Mucosa of gallbladder (tissue), 1 donor: ENCODE results near the gene COA8. TPM values are rescaled to one million over a fixed set of nuclear protein-coding genes. Genes with fewer than 3 reads are reported as not detected.
A peak's percentile ranks its signal among the peaks of the same experiment; 100 is the strongest.

Experiments used
- DNase-seq: peaks from one replicate; pipeline ENCODE4 v3.0.0-alpha.2; 2020; ENCODE audit warnings: low spot score
- total RNA-seq: library from RNA; stranded (reverse); gene quantifications from one replicate; pipeline ENCODE4 v1.2.1, GENCODE V29; 2021
- donor health status: DM: no; HTN: no; CAD: no.

Gene COA8
- total RNA-seq, 1 donor from 2014 or later: 33.7 TPM

DNA sequence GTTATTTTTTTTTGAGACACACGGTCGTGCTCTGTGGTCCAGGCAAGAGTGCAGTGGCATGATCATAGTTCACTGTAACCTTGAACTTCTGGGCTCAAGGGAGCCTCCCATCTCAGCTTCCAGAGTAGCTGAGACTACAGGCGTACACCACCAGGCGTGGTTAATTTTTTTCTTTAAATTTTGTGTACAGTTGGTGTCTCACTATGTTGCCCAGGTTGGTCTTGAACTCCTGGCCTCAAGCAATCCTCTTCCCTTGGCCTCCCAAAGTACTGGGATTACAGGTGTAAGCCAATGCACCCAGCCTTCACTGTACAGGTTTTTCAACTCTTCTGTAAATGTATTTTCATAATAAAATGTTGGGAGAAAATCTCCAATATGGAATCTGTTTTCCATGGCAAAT lies 60.5 kb downstream of the COA8 start:
- DNase-seq: no peak

DNA sequence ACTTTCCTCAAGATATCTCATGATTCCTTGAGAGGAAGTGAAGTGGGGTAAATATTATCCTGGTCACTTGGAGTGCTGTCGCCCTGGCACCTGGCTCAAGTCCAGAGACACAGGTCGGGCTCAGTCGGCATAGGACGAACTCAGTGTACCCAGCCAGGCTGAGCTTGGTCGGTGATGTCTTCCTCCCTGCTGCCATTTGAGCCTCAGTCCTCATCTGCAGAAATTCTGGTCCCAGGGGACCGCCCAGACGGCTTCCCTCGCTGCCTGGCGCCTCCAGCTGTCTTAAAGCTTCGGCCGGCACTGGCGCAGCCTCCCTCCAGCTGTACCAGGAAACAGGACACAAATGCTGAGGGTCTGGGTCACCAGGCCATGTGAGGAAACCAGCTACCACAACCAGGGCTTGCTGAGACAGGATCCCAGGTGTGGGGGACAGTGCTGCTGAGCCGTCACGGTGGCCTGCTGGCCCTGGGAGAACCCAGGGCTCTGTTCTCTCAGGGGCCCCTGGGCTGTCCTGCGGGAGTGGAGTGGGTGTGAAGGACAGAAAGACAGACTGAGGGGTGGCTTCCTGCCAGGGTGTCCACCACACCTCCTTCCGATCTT lies 61.2 kb downstream of the COA8 start:
- no peak for DNase-seq

DNA sequence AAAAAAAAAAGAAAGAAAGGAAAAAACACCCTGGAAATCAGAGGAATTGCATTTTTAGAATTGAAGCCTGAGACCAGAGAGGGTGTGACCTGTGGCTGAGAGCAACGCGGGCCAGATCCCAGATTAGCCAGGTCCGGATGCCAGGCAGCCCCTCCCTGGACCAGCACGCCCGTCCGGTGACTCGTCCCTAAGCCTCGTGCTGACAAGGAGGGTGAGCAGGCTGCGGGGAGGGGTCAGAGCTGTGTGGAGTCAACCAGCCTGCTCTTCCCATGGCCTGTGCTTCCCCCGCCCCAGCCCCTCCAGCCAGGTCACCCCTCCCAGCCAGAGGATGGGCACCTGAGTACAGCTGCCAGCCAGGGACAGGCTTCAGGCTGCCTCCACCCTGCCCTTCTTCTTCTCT lies 62.1 kb downstream of the COA8 start:
- peak; percentile 43 for DNase-seq

DNA sequence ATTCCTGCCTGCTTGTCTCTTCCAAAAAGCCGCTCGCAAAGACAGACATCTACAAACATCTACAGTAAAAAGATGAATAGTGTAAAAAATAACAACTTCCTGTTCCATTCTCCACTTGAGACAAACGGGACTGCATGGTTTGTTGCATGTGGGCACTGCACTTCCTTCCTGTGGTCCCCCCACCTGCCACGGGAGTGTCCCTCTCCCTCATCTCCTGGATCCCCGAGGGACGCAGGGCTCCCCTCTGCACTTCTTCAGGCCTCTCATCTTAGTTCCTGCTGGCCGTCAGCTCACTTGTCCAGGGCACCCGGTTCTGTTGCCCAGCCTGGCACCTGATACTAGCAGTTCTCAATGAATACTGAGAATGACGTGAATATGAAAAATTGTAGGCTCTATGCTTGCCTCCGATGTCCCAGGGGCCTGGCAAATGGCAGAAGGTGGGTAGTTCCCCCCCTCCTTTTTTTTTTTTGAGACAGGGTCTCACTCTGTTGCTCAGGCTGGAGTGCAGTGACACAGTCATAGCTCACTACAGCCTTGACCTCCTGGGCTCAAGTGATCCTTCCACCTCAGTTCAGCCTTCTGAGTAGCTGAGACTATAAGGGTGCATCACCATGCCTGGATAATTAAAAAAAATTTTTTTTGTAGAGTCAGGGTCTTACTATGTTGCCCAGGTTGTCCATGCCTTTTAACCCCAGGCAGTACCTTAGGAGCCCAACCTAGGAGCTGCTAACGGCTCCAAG lies 62.8 kb downstream of the COA8 start:
- DNase-seq: no peak

DNA sequence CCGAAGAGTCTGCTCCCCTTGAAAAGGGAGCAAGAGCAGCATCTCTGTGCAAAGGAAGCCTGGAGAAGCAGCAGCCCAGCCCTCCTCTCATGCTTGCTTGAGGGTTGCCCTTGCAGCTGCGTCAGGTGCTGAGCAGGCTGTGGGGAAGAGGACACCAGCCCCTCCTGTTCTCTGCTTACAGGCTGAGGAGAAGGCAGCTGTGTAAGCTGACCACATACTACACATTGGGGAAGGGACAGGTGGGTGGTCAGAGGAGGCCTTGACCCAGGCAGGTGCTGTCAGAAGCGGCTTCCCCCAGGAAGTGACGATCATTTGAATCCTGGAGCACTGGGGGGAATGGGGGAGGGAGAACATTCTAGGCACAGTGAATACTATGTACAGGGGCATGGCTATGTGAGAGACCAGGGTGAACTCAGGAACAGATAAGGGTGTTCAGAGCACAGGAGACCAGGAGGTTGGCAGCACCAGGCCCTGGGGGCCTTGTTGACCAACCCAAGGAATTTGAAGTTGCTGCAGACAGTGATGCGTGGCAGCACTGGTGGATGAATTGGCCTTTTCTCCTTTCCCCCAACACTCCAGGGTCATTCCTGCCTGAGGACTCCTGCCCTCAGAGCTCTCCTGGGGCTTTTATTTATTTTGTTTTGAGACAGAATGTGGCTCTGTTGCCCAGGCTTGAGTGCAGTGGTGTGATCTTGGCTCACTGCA lies 63.5 kb downstream of the COA8 start:
- no peak for DNase-seq

DNA sequence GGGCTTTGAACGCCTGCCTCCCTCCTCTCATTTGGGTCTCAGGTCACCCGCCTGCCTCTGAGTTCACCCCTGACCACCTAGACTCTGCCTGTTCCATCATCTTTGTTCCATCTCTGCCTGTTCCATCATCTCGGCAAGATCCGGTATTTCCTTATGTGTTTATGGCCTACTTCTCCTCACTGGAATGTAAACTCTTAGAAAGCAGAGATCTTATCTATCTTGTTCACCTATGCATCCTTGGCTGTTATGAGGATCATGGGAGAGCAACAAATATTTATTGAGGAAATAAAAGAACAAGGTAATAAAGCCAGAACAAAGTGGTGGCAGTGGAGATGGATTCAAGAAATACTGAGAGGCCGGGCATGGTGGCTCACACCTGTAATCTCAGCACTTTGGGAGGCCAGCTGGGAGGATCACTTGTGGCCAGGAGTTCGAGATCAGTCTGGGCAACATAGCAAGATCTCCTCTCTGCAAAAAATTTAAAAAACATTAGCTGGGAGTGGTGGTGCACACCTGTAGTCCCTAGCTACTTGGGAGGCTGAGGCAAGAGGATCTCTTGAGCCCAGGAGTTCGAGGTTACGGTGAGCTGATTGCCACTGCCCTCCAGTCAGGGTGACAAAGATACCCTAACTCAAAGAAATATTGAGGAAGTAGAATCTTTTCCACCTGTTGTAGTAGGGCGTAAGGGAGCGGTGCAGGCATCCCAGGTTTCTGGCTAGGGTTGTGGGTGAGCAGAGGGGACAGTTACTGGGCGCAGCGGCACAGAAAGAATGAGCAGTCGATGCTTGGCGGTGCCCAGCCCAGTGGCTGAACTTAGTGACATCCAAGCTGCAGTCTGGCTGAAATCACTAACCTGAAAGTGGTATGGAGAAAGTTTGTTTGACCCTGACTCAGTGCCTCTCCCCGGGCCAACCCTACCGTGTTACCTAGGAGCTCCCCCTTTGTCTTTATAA lies 64.6 kb downstream of the COA8 start:
- no peak for DNase-seq

DNA sequence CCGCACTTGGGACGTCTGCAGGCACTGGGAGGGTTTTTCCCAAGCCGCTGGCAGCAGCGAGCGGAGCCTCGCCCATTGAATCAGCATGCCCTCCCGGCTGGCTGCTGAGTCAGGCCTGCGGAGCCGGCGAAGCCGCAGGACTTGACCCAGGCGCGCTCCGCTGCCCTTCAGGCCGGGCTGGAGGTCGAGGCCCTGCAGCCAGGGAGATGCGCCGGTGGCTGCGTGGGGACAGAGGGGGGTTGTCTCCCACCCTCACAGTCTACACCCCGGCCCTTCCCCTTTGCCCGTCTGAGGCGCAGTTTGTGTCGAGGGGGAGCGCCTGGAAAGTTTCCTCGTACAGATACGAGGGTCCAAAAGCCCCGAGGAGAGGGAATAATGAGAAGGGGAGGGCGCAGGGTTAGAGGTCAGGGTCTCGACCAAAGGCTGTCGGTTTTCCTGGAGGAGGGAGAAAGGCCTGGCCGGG lies 65.5 kb downstream of the COA8 start:
- DNase-seq: peak; percentile 51

DNA sequence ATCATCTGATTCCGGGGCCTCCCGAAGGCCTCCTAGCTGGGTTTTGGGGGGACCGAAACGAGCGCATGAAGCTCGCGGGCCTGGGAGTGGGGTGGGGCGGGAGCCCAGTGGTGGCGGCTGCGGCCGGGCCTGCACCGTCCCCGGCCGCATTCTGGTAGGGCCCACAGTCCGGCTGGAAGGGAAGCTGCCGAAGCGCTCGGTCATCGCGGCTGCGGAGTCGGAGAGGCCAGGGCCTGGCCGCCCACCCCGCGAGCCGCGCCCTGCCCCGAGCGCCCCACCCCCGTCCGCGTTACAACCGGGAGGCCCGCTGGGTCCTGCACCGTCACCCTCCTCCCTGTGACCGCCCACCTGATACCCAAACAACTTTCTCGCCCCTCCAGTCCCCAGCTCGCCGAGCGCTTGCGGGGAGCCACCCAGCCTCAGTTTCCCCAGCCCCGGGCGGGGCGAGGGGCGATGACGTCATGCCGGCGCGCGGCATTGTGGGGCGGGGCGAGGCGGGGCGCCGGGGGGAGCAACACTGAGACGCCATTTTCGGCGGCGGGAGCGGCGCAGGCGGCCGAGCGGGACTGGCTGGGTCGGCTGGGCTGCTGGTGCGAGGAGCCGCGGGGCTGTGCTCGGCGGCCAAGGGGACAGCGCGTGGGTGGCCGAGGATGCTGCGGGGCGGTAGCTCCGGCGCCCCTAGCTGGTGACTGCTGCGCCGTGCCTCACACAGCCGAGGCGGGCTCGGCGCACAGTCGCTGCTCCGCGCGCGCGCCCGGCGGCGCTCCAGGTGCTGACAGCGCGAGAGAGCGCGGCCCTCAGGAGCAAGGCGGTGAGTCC lies 66.1 kb downstream of the COA8 start, which contains the start of gene KLC1:
Gene KLC1 (plus strand): TSS at position 528 of the 819 bp plus-strand sequence. CDS start 25,354 bp downstream, outside the sequence.
- DNase-seq: peak; percentile 81

DNA sequence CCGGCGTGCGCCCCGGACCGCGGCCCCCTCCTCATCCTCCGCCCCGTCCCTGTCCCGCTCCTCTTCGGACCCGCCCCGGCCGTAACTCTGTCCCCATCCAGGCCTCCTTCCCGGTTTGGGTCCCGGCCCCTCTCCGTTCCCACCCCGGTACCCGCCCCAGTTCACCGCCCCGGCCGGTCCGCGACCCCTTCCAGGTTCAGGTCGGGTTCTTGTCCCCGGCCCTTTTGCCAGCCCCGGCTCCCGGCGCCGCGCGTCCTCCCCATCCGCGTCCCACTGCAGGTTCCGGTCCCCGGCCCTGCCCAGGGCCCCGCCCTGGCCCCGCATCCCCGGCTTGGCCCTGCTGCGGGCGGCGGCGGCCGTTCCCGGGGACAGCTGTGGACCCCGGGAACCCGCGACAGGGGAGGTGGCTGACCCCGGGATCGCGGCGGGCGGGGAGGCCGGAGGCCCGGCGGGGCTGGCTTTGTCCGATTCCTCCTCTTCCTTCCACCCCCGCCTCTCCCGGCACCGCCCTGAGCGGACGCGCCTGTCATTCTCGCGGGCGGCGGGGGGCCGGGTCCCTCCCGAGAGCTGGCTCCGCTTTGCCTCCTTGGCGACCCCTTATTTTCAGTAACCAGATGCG lies 66.9 kb downstream of the COA8 start:
- DNase-seq: peak; percentile 36

DNA sequence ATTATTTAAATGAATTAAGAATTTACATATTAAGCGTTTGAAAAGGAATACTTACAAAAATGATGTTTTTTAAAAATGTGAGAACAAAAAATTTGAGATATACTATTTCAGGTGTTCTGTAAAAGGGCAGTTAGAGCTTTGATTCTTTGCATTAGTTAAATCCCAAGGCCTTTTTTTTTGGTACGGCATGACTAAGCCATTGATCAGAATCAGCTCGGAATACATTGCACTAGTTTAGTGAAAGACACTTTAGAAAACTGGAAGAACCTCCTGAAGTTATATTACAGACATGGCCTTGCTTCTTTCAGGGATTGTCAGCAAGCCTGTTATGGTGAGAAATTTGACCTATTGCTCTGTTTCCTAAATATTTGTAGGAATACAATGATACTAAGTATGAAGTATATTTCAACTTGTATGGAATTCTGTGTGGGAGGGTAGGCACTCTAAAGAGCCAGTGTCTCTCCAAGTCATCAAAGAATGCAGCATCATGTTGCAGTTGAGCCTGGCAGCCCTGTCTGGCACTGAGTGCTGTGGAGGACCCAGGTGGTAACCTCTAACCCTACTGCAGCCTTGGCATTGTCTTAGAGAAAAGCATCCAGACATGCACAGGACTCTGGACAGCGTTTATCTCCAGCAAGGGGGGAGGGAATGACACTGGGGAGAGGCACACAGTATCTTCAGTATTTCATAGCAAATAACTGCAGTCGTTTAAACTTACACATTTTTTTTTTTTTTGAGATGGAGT lies 67.8 kb downstream of the COA8 start:
- no peak for DNase-seq

DNA sequence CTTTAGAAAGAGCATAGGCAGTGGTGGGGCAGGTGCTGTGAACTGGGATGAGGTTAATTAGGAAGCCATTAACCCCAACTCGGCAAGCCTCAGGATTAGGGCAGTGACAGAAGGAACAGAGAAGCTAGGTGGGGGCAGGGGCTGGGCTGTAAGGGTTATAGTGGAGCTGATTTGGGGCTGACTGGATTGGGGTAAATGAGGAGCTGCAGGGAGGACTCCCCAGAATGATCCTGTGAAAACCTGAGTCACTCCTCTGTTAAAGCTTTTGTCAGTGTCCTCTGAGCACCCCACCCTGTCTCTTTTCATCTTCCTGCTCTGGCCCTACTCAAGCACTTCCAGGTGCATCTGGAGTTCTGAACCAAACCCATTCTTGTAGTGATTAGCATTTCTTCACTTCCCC lies 70.6 kb downstream of the COA8 start:
- DNase-seq: no peak

DNA sequence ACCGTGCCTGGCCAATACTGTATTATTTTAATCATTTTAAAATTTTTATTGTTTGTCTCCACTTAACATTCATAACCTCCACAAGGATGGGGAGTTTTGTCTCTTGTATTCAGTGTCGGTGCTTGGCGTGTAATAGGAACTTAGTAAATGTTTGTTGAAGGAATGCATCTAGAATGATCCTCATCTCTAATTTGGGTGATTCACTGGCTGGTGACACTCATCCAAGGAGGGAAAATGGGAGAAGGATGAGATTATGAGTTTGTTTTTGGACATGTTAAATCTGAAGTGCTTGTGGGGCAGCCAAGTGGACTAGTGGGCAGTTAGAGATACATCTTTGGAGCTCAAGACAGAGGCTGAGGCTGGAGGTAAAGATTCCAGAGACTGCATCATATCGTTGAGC lies 71.4 kb downstream of the COA8 start:
- DNase-seq: no peak

DNA sequence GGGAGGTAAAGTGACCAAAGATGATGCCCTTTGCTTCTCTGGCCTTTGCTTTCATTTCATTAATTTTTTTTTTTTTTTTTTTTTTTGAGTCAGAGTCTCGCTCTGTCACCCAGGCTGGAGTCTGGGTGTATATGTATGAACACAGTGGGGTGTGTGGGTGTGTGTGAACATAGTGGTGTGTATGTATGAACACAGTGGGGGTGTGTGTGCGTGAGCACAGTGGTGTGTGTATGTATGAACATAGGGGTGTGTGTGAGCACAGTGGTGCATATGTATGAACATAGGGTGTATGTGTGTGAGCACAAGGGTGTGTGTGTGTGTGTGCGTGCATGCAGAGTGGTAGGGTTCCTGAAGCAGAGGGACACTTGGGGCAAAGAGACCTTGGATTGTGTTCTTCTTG lies 75.8 kb downstream of the COA8 start:
- no peak for DNase-seq

Other genes with a start within 250 kb of the COA8 start
- 265 TPM for gene EIF5, start 228.7 kb upstream of the COA8 start, total RNA-seq
- gene MARK3, start 177.5 kb upstream of the COA8 start, total RNA-seq: 72.3 TPM
- 424 TPM for gene CKB, start 40.1 kb upstream of the COA8 start, total RNA-seq
- gene TRMT61A, start 33.8 kb upstream of the COA8 start, total RNA-seq: 13.5 TPM
- 24.2 TPM for gene BAG5, start 303 bp upstream of the COA8 start, total RNA-seq
- gene KLC1, start 66.3 kb downstream of the COA8 start, total RNA-seq: 171 TPM
- gene XRCC3, start 152.5 kb downstream of the COA8 start, total RNA-seq: 8.5 TPM
- 94.0 TPM for gene ZFYVE21, start 152.8 kb downstream of the COA8 start, total RNA-seq